CD4-positive, alpha-beta memory T cell (primary cell): ENCODE measurements around the gene ZNF548. TPM values are rescaled to one million over a fixed set of nuclear protein-coding genes. Genes with fewer than 3 reads are reported as not detected.

Experiments
- CTCF ChIA-PET: fragments of 350-600 bp; sonication (Branson Sonifier 250); formaldehyde crosslinking; loops from one replicate; lab custom pipeline; 2021; ENCODE audit warnings: inconsistent platforms; ENCODE audit not compliant: partially characterized antibody; lab: Charles Lee
- POLR2A ChIA-PET: fragments of 350-600 bp; sonication (Branson Sonifier 250); formaldehyde crosslinking; loops from one replicate; lab custom pipeline; 2021; ENCODE audit not compliant: partially characterized antibody; lab: Charles Lee
- DNase-seq, 5 donors: peaks; one replicate each; pipeline versions ENCODE4 v3.0.0 to v3.0.0-alpha.2; 2020 to 2022; ENCODE audit warnings: mixed read lengths in 1 of 5
- H3K27ac ChIP-seq: one replicate; pipeline ENCODE4 v1.7.0; 2013; ENCODE audit warnings: low read depth, low read length
- H3K27me3 ChIP-seq: 2 replicates; pipeline ENCODE4 v1.7.0; 2013; ENCODE audit warnings: mild to moderate bottlenecking, low read length, moderate library complexity; ENCODE audit not compliant: insufficient read depth
- H3K36me3 ChIP-seq: 2 replicates; pipeline ENCODE4 v1.7.0; 2013; ENCODE audit warnings: mild to moderate bottlenecking, low read length, moderate library complexity; ENCODE audit not compliant: insufficient read depth
- H3K4me1 ChIP-seq: 2 replicates; pipeline ENCODE4 v1.7.0; 2013; ENCODE audit warnings: mild to moderate bottlenecking, low read length, moderate library complexity; ENCODE audit not compliant: insufficient read depth
- H3K4me3 ChIP-seq, 2 donors: one replicate each; pipeline ENCODE4 v1.7.0; 2013; ENCODE audit warnings: low read length in 2 of 2, mild to moderate bottlenecking in 1 of 2
- H3K9me3 ChIP-seq, 2 donors: one replicate each; pipeline ENCODE4 v1.7.0; 2013; ENCODE audit warnings: low read length in 2 of 2, control low read depth in 1 of 2; ENCODE audit not compliant: control insufficient read depth in 1 of 2
- H3K27ac Mint-ChIP-seq, 7 donors: one replicate each; pipeline ENCODE4 v1.8.0; 2020 to 2021; ENCODE audit warnings: mixed read lengths in 7 of 7, mild to moderate bottlenecking in 6 of 7, inconsistent platforms in 3 of 7, moderate library complexity in 3 of 7
- H3K27me3 Mint-ChIP-seq, 2 donors: one replicate each; pipeline ENCODE4 v1.8.0; 2020 to 2021; ENCODE audit warnings: mixed read lengths in 2 of 2
- H3K36me3 Mint-ChIP-seq, 2 donors: one replicate each; pipeline ENCODE4 v1.8.0; 2020 to 2021; ENCODE audit warnings: mixed read lengths in 2 of 2, inconsistent platforms in 1 of 2, mild to moderate bottlenecking in 1 of 2
- H3K4me1 Mint-ChIP-seq, 4 donors: one replicate each; pipeline ENCODE4 v1.8.0; 2020 to 2021; ENCODE audit warnings: mixed read lengths in 4 of 4, mild to moderate bottlenecking in 1 of 4
- H3K4me3 Mint-ChIP-seq, 8 donors: one replicate each; pipeline ENCODE4 v1.8.0; 2020 to 2021; ENCODE audit warnings: mixed read lengths in 8 of 8, mild to moderate bottlenecking in 7 of 8, moderate library complexity in 6 of 8, inconsistent platforms in 3 of 8
- H3K9me3 Mint-ChIP-seq, 8 donors: one replicate each; pipeline ENCODE4 v1.8.0; 2020 to 2021; ENCODE audit warnings: mixed read lengths in 8 of 8, mild to moderate bottlenecking in 5 of 8, inconsistent platforms in 3 of 8, moderate library complexity in 1 of 8
- intact Hi-C: fragments of 100-400 bp; cut with micrococcal nuclease; formaldehyde crosslinking; loops from one replicate; pipeline ENCODE4 v1.15.1; 2023
- polyA plus RNA-seq, 2 donors: library from polyadenylated mRNA; unstranded; fragments of 300-500 nt; fragmentation: Illumina TruSeq; gene quantifications; one replicate each; pipeline ENCODE4 v1.2.3, GENCODE V29; 2021
- total RNA-seq, 2 experiments: library from RNA; stranded (reverse); gene quantifications; one replicate each; pipeline ENCODE4 v1.2.3, GENCODE V29; 2021

ZNF548 gene
- total and polyA plus RNA-seq, 4 experiments from 2014 or later, result 14.1 to 103 (median 50.1) TPM

- Histone ChIP-seq H3K9me3 (peaks cover 0 to 47% of the 10 kb centered on the region in 2 donors), H3K27me3 (no peaks in the 10 kb centered on the region), H3K4me1 (no peaks in the 10 kb centered on the region), H3K36me3 (peaks cover 51% of the 10 kb centered on the region), H3K4me3 (no peak overlapping the region), H3K27ac (no peak overlapping the region)
- no peak for DNase-seq
- ChIA-PET POLR2A (no interaction called here), CTCF (no interaction called here)
- H3K4me1 Mint-ChIP-seq, result peaks cover 4 to 13% (median 8%) of the 10 kb centered on the region in 4 donors
- peaks cover 71 to 79% of the 10 kb centered on the region in 2 donors for H3K36me3 Mint-ChIP-seq
- peak overlapping the region in 1 of 7 donors; percentile 35 for H3K27ac Mint-ChIP-seq
- H3K4me3 Mint-ChIP-seq, result no peak overlapping the region
- no peaks in the 10 kb centered on the region for H3K27me3 Mint-ChIP-seq
- intact Hi-C loops, result no loop called here
- H3K9me3 Mint-ChIP-seq, result peaks cover 0 to 89% (median 78%) of the 10 kb centered on the region in 8 donors
Measured at GRCh38 chr19:57419439-57419838, 29.8 kb downstream of the ZNF548 start.

GRCh38 chr19:57421037-57421436 is 31.4 kb downstream of the ZNF548 start:
- Mint-ChIP-seq H3K4me1 (peaks cover 0 to 4% (median under 1%) of the 10 kb centered on the region in 4 donors), H3K36me3 (peaks cover 59 to 64% of the 10 kb centered on the region in 2 donors), H3K27me3 (no peaks in the 10 kb centered on the region), H3K27ac (no peak overlapping the region), H3K9me3 (peaks cover 0 to 89% (median 72%) of the 10 kb centered on the region in 8 donors), H3K4me3 (no peak overlapping the region)
- Histone ChIP-seq H3K9me3 (peaks cover 0 to 47% of the 10 kb centered on the region in 2 donors), H3K27ac (no peak overlapping the region), H3K27me3 (no peaks in the 10 kb centered on the region), H3K4me3 (no peak overlapping the region), H3K4me1 (no peaks in the 10 kb centered on the region), H3K36me3 (peaks cover 39% of the 10 kb centered on the region)
- ChIA-PET CTCF (no interaction called here), POLR2A (no interaction called here)
- no peak for DNase-seq
- intact Hi-C loops, result no loop called here

GRCh38 chr19:57434386-57435061 is 44.9 kb downstream of the ZNF548 start:
- peak overlapping the region; percentile 96 to 100 (median 98) for H3K4me3 Mint-ChIP-seq
- POLR2A ChIA-PET, result interaction anchor here (0.6 to 1.6 kb wide), 7 partner anchors 23 to 840 kb away, joined by 3 to 6 read pairs (median 4); partner anchors contain the start of genes ZNF17, ZNF419, ZNF548 and ZNF773
- DNase-seq, result no peak
- H3K9me3 Mint-ChIP-seq, result peaks cover 3 to 20% (median 11%) of the 10 kb centered on the region in 8 donors
- Histone ChIP-seq H3K36me3 (no peaks in the 10 kb centered on the region), H3K4me1 (peaks cover 13% of the 10 kb centered on the region), H3K27me3 (no peaks in the 10 kb centered on the region), H3K27ac (peak overlapping the region; percentile 66), H3K9me3 (no peaks in the 10 kb centered on the region), H3K4me3 (peak overlapping the region; percentile 62 to 70)
- H3K4me1 Mint-ChIP-seq, result peaks cover 22 to 29% (median 25%) of the 10 kb centered on the region in 4 donors
- H3K27me3 Mint-ChIP-seq, result peaks cover 0 to 2% of the 10 kb centered on the region in 2 donors
- peaks cover 27 to 29% of the 10 kb centered on the region in 2 donors for H3K36me3 Mint-ChIP-seq
- intact Hi-C loops, result loop anchor here (1.0 to 10.0 kb wide), 14 partner anchors 23 to 721 kb away; partner anchors contain the start of genes TRAPPC2B, ZNF17, ZNF211 and ZNF419
- CTCF ChIA-PET, result interaction anchor here (0.7 to 0.8 kb wide), 2 partner anchors 28 to 568 kb away, joined by 3 read pairs; partner anchors contain the start of gene ZNF606
- H3K27ac Mint-ChIP-seq, result peak overlapping the region; percentile 83 to 99 (median 97)

GRCh38 chr19:57435062-57435978 is 45.7 kb downstream of the ZNF548 start, which contains the start of gene ZNF749:
TSS of gene ZNF749 (plus strand) at chr19:57435325. CDS start at chr19:57435579, 254 bp downstream.
- peak within 1 kb of the TSS; percentile 83 to 99 (median 97) for H3K27ac Mint-ChIP-seq
- Histone ChIP-seq H3K36me3 (no peaks in the 10 kb centered on the region), H3K27ac (peak within 1 kb of the TSS; percentile 66), H3K27me3 (no peaks in the 10 kb centered on the region), H3K4me3 (peak within 1 kb of the TSS; percentile 62 to 70), H3K9me3 (peaks cover 0 to 1% of the 10 kb centered on the region in 2 donors), H3K4me1 (peaks cover 13% of the 10 kb centered on the region)
- ChIA-PET POLR2A (interaction anchor here (1.0 to 1.6 kb wide), 6 partner anchors 23 to 125 kb away, joined by 3 to 6 read pairs (median 4); partner anchors contain the start of genes ZNF17, ZNF419, ZNF548 and ZNF773), CTCF (interaction anchor here (0.8 kb wide), 2 partner anchors 334 to 567 kb away, joined by 3 read pairs; partner anchors contain the start of genes ZNF586 and ZNF606)
- H3K9me3 Mint-ChIP-seq, result peaks cover 9 to 28% (median 18%) of the 10 kb centered on the region in 8 donors
- intact Hi-C loops, result loop anchor here (1.0 to 10.0 kb wide), 14 partner anchors 24 to 720 kb away; partner anchors contain the start of genes TRAPPC2B, ZNF17, ZNF211 and ZNF419
- peak within 1 kb of the TSS; percentile 96 to 100 (median 98) for H3K4me3 Mint-ChIP-seq
- peaks cover 22 to 36% (median 28%) of the 10 kb centered on the region in 4 donors for H3K4me1 Mint-ChIP-seq
- peaks cover 35 to 37% of the 10 kb centered on the region in 2 donors for H3K36me3 Mint-ChIP-seq
- H3K27me3 Mint-ChIP-seq, result peaks cover 0 to 2% of the 10 kb centered on the region in 2 donors
- DNase-seq, result peak; percentile 95 to 99 (median 97)

- intact Hi-C loops, result loop anchor here (10.0 kb wide), 2 partner anchors 308 to 568 kb away; partner anchors contain the start of genes ZNF606 and ZNF776
- Mint-ChIP-seq H3K4me1 (peaks cover 22 to 39% (median 30%) of the 10 kb centered on the region in 4 donors), H3K9me3 (peaks cover 12 to 33% (median 24%) of the 10 kb centered on the region in 8 donors), H3K4me3 (peak overlapping the region; percentile 96 to 100 (median 98)), H3K36me3 (peaks cover 43 to 45% of the 10 kb centered on the region in 2 donors), H3K27ac (peak overlapping the region in 5 of 7 donors; percentile 65 to 99 (median 98)), H3K27me3 (peaks cover 0 to 2% of the 10 kb centered on the region in 2 donors)
- no peaks in the 10 kb centered on the region for H3K27me3 ChIP-seq
- peaks cover 0 to 3% of the 10 kb centered on the region in 2 donors for H3K9me3 ChIP-seq
- H3K36me3 ChIP-seq, result no peaks in the 10 kb centered on the region
- CTCF ChIA-PET, result interaction anchor here (0.8 kb wide), 1 partner anchor 333 kb away, joined by 3 read pairs; the partner anchor contains the start of gene ZNF586
- POLR2A ChIA-PET, result interaction anchor here (1.6 kb wide), 1 partner anchor 64 kb away, joined by 6 read pairs; the partner anchor contains the start of gene ZNF773
- H3K27ac ChIP-seq, result no peak overlapping the region
- peak overlapping the region in 1 of 2 donors; percentile 62 for H3K4me3 ChIP-seq
- peaks cover 13% of the 10 kb centered on the region for H3K4me1 ChIP-seq
- DNase-seq, result no peak
Measured at GRCh38 chr19:57436417-57436816, 46.8 kb downstream of the ZNF548 start.

- Mint-ChIP-seq H3K4me3 (no peak overlapping the region), H3K9me3 (peaks cover 13 to 48% (median 39%) of the 10 kb centered on the region in 8 donors), H3K36me3 (peaks cover 58 to 60% of the 10 kb centered on the region in 2 donors), H3K27me3 (peaks cover 0 to 2% of the 10 kb centered on the region in 2 donors), H3K4me1 (peaks cover 22 to 39% (median 30%) of the 10 kb centered on the region in 4 donors), H3K27ac (no peak overlapping the region)
- no peak for DNase-seq
- ChIA-PET POLR2A (no interaction called here), CTCF (no interaction called here)
- intact Hi-C loops, result loop anchor here (10.0 kb wide), 2 partner anchors 307 to 567 kb away; partner anchors contain the start of genes ZNF606 and ZNF776
- peaks cover 3 to 8% of the 10 kb centered on the region in 2 donors for H3K9me3 ChIP-seq
- H3K4me1 ChIP-seq, result peaks cover 13% of the 10 kb centered on the region
- H3K27me3 ChIP-seq, result no peaks in the 10 kb centered on the region
- no peak overlapping the region for H3K4me3 ChIP-seq
- no peak overlapping the region for H3K27ac ChIP-seq
- H3K36me3 ChIP-seq, result peaks cover 3% of the 10 kb centered on the region
Measured at GRCh38 chr19:57437931-57438330, 48.3 kb downstream of the ZNF548 start.
